HepG2 (cell line): ENCODE results near the gene CTU2. TPM values are rescaled to one million over a fixed set of nuclear protein-coding genes. Genes with fewer than 3 reads are reported as not detected.

ENCODE experiments used
- AKAP8 ChIP-seq: sonication (generic); formaldehyde crosslinking; IDR thresholded peaks from 2 replicates; pipeline ENCODE4 v1.5.1; 2020; ENCODE audit warnings: mild to moderate bottlenecking, missing genetic modification reagents
- ATRX ChIP-seq: sonication (generic); formaldehyde crosslinking; IDR thresholded peaks from 2 replicates; pipeline ENCODE4 v1.4.0; 2020; ENCODE audit warnings: missing genetic modification reagents, borderline replicate concordance
- FLYWCH1 ChIP-seq: sonication (generic); formaldehyde crosslinking; IDR thresholded peaks from 2 replicates; pipeline ENCODE4 v1.8.1; 2023; ENCODE audit warnings: mild to moderate bottlenecking, missing genetic modification reagents
- GFI1 ChIP-seq: sonication (generic); formaldehyde crosslinking; IDR thresholded peaks from 2 replicates; pipeline ENCODE4 v1.5.0; 2020; ENCODE audit warnings: missing genetic modification reagents, mild to moderate bottlenecking, borderline replicate concordance
- IKZF1 ChIP-seq: fragments of 450-650 bp; IDR thresholded peaks from 2 replicates; pipeline ENCODE4 v1.7.1; 2016
- KLF16 ChIP-seq, 2 experiments: sonication (generic) in 1 of 2; formaldehyde crosslinking in 1 of 2; IDR thresholded peaks; 2 replicates each; pipeline versions ENCODE4 v1.6.1 to v1.8.0; 2016 to 2023; ENCODE audit warnings: missing genetic modification reagents in 2 of 2, missing compliant biosample characterization in 1 of 2
- SAP130 ChIP-seq: IDR thresholded peaks from 2 replicates; pipeline ENCODE4 v1.6.1; 2016; ENCODE audit warnings: low read depth
- TCF7L2 ChIP-seq: IDR thresholded peaks from 2 replicates; pipeline ENCODE4 v1.6.1; 2011; ENCODE audit warnings: mild to moderate bottlenecking, low read depth, low read length, moderate library complexity
- ZC3H13 ChIP-seq: sonication (generic); formaldehyde crosslinking; IDR thresholded peaks from 2 replicates; pipeline ENCODE4 v1.8.1; 2023; ENCODE audit warnings: mild to moderate bottlenecking, missing genetic modification reagents, moderate library complexity
- ZNF331 ChIP-seq: sonication (generic); formaldehyde crosslinking; IDR thresholded peaks from 2 replicates; pipeline ENCODE4 v1.4.0; 2020; ENCODE audit warnings: missing genetic modification reagents
- ZNF550 ChIP-seq: sonication (generic); formaldehyde crosslinking; IDR thresholded peaks from 2 replicates; pipeline ENCODE4 v1.4.0; 2020; ENCODE audit warnings: mild to moderate bottlenecking, missing genetic modification reagents, borderline replicate concordance
- ZNF674 ChIP-seq: sonication (generic); formaldehyde crosslinking; IDR thresholded peaks from 2 replicates; pipeline ENCODE4 v1.5.0; 2020; ENCODE audit warnings: low read depth, mild to moderate bottlenecking, missing genetic modification reagents
- ZNF747 ChIP-seq: sonication (generic); formaldehyde crosslinking; IDR thresholded peaks from 2 replicates; pipeline ENCODE4 v1.8.1; 2023; ENCODE audit warnings: missing genetic modification reagents, mild to moderate bottlenecking, borderline replicate concordance
- ZNF777 ChIP-seq: sonication (generic); formaldehyde crosslinking; IDR thresholded peaks from 2 replicates; pipeline ENCODE4 v1.4.0; 2020; ENCODE audit warnings: missing genetic modification reagents
- ZNF878 ChIP-seq: sonication (generic); formaldehyde crosslinking; IDR thresholded peaks from 2 replicates; pipeline ENCODE4 v1.8.1; 2023; ENCODE audit warnings: mild to moderate bottlenecking, missing genetic modification reagents, moderate library complexity
- polyA plus RNA-seq, 8 experiments: library from polyadenylated mRNA; depleted of rRNA in 3 of 8; stranded (reverse) in 7 of 8; unstranded in 1 of 8; fragments of >200 nt; fragmentation: Illumina TruSeq in 4 of 8; extraction: Trizol in 4 of 8; gene quantifications; 2 replicates each; pipeline versions ENCODE4 v1.2.1 to v1.2.3, GENCODE V29; 2011 to 2016; ENCODE audit warnings: low read depth in 4 of 8, missing spikeins in 1 of 8, mixed read lengths in 1 of 8; ENCODE audit not compliant: insufficient read depth in 1 of 8
- total RNA-seq, 5 experiments: library from RNA; depleted of rRNA; stranded (reverse); fragments of >200 nt; fragmentation: Illumina TruSeq; extraction: Trizol; gene quantifications; 2 replicates each; pipeline ENCODE4 v1.2.3, GENCODE V29; 2016; ENCODE audit warnings: low read depth in 1 of 5
- TF ChIP-seq, protein P1 (sequence below): IDR thresholded peaks from 2 replicates; pipeline ENCODE4 v1.6.1; 2016
- TF ChIP-seq, protein P2 (sequence below), 2 experiments: fragments of 450-650 bp in 1 of 2; sonication (generic) in 1 of 2; formaldehyde crosslinking; IDR thresholded peaks; 2 replicates each; pipeline versions ENCODE4 v1.5.0 to v1.8.0; 2020 to 2022; ENCODE audit warnings: mild to moderate bottlenecking in 1 of 2, missing genetic modification reagents in 1 of 2

Gene CTU2
- total and polyA plus RNA-seq, 2 of the 13 experiments (the other 11 are each of a cell fraction or from before 2014, with no cell fraction given) = 13.3 to 21.9 TPM

DNA sequence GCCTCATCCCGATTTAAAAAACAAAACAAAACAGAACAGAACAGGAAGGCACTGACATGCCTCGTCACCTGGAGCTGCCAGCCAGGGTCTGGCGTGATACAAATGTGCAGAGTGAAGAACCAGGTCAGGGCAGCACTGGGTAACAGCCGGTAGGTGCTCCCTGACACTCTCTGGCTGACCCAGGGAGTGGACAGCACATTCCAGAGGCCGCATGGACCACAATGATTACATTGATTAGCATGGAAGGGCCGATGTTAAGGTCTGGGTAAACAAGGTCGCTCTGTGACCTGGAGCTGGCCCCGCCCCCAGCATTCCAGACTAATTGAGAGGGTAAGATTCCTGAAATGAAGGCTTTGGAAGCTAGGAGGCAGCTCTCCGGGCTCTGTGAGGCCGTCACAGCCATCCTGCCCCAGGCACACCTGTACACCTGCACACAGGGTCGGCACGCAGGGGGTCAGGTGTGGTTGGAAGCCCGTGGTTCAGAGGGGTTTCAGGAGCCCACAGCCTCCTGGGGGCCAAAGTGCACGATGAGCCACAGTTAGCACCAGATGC is 57.3 kb downstream of the CTU2 start (continued):
- TF ChIP-seq ZNF747 (peak; percentile 41; the same call in 1 of the 2 replicates), ZNF674 (CRISPR knock-in tag) (no peak), FLYWCH1 (CRISPR knock-in tag) (no peak), AKAP8 (CRISPR knock-in tag) (peak; percentile 91), SAP130 (CRISPR knock-in tag) (peak; percentile 99), ZNF878 (CRISPR knock-in tag) (peak; percentile 55; the same call in 1 of the 2 replicates), TCF7L2 (no peak), ZNF550 (CRISPR knock-in tag) (no peak), ZC3H13 (CRISPR knock-in tag) (peak; percentile 77), GFI1 (peak; percentile 97), ATRX (CRISPR knock-in tag) (no peak), IKZF1 (no peak), KLF16 (CRISPR knock-in tag; IDR thresholded peaks at IDR 0.05) (peak in 1 of 2 experiments; percentile 89; a peak in 2 of 4 replicates), ZNF331 (CRISPR knock-in tag) (peak; percentile 94), ZNF777 (CRISPR knock-in tag) (peak; percentile 52; the same call in 1 of the 2 replicates)
- TF ChIP-seq, protein P1, sequence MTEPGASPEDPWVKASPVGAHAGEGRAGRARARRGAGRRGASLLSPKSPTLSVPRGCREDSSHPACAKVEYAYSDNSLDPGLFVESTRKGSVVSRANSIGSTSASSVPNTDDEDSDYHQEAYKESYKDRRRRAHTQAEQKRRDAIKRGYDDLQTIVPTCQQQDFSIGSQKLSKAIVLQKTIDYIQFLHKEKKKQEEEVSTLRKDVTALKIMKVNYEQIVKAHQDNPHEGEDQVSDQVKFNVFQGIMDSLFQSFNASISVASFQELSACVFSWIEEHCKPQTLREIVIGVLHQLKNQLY = peak; percentile 91
- TF ChIP-seq, protein P2, sequence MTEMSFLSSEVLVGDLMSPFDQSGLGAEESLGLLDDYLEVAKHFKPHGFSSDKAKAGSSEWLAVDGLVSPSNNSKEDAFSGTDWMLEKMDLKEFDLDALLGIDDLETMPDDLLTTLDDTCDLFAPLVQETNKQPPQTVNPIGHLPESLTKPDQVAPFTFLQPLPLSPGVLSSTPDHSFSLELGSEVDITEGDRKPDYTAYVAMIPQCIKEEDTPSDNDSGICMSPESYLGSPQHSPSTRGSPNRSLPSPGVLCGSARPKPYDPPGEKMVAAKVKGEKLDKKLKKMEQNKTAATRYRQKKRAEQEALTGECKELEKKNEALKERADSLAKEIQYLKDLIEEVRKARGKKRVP (CRISPR knock-in tag; IDR thresholded peaks at IDR 0.05) = no peak
